GM12864 (cell line): Measurements from ENCODE around the gene PEF1.

Experiments used
- DNase-seq: peaks from one replicate; pipeline ENCODE4 v3.0.0-alpha.2; 2011; ENCODE audit warnings: low read depth
- H3K4me3 ChIP-seq: 2 replicates; pipeline ENCODE4 v1.5.1; 2011; ENCODE audit warnings: mild to moderate bottlenecking, low read depth, low read length, control low read depth
- TF ChIP-seq, protein P1 (sequence below): IDR thresholded peaks from 2 replicates; pipeline ENCODE4 v1.5.1; 2011; ENCODE audit warnings: low read depth, mild to moderate bottlenecking, moderate library complexity, low read length, control low read depth, inconsistent platforms; ENCODE audit errors: missing control alignments

The PEF1 gene

DNA sequence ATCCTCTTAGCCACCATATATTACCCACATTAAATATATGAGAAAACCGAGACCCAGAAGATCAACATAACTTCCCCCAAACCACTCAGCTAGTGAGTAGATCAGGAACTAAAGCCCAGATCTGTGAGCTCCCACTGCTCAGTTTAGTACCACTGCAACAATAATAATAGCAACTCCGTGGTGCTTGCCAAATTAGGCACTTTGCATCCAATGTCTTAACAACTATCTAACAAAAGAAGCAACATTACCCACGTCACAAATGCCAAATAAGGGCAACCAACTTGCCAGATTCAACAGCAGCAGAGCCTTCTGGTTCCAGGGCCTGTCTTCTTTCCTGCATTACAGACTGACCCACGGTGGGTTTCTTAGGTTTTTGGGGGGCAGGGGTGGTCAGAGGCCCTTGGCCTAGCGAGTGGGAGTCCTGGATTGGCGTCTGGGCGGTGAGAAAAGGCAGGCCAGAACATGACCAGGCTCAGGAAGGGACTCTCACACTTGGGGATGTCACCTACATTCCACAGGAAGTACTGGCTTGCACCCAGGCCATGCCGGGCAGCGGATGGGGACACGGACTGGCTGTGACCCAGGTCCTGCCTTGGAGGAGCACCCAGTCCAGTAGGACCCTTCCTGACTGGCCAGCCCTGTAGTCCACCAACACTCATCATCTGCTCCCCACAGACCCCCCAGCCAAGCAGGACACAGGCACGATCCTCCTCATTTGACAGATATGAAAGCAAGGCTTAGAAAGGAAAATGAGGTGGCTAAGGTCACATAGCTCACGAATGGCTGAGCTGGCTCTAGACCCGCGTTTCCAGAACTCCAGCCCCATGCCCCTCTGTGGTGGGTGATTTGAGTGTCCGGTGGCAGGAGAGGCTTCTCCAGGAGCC lies 22.6 kb downstream of the PEF1 start:
- no peak for DNase-seq
- TF ChIP-seq, protein P1, sequence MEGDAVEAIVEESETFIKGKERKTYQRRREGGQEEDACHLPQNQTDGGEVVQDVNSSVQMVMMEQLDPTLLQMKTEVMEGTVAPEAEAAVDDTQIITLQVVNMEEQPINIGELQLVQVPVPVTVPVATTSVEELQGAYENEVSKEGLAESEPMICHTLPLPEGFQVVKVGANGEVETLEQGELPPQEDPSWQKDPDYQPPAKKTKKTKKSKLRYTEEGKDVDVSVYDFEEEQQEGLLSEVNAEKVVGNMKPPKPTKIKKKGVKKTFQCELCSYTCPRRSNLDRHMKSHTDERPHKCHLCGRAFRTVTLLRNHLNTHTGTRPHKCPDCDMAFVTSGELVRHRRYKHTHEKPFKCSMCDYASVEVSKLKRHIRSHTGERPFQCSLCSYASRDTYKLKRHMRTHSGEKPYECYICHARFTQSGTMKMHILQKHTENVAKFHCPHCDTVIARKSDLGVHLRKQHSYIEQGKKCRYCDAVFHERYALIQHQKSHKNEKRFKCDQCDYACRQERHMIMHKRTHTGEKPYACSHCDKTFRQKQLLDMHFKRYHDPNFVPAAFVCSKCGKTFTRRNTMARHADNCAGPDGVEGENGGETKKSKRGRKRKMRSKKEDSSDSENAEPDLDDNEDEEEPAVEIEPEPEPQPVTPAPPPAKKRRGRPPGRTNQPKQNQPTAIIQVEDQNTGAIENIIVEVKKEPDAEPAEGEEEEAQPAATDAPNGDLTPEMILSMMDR: no peak
- H3K4me3 ChIP-seq: no peak overlapping the region

DNA sequence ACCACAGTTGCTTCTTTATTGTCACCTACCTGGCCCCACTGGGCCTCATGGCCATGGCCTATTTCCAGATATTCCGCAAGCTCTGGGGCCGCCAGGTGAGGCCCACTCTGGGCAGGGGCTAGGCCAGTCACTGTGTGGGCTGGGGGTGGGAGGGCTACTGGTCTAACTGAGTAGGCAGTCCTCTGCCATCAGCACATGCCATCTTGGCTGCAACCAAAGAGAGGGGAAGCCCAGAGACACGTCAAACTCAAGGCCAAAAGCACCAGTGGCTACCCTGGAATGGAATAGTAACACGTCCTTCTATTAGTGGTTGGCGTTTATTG lies 23.2 kb downstream of the PEF1 start:
- DNase-seq: no peak
- TF ChIP-seq, protein P1: no peak
- H3K4me3 ChIP-seq: no peak overlapping the region

DNA sequence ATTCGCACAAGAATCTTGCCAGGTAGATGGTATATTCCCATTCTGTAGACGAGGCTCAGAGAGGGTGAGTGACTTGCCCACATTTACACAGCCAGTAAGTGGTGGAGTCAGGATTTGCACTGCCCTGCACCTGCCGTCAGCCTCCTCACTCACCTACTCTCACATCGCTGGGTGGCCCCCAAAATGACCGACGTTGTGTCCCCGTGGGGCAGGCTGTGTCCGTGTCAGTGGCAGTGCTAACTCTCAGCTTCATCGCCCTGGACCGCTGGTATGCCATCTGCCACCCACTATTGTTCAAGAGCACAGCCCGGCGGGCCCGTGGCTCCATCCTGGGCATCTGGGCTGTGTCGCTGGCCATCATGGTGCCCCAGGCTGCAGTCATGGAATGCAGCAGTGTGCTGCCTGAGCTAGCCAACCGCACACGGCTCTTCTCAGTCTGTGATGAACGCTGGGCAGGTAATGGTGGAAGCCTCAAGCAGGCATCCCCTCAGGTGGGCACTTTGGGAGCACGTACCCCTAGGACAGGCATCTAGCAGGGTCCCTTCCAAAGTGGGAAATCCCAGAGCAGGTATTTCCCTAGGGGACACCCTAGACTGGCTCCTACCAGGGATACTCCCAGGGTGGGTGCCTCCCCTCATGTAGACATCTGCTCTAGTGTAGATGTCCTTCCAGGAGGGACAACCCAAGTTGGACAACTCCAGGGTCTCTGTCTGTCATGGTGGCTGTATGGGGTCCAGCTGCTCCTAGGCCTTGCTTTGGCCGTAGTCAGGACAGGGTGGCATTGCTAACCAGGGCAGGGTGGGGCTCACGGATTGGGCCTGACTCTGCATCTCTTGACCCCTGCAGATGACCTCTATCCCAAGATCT lies 23.8 kb downstream of the PEF1 start:
- H3K4me3 ChIP-seq: no peak overlapping the region
- no peak for DNase-seq
- TF ChIP-seq, protein P1: no peak

DNA sequence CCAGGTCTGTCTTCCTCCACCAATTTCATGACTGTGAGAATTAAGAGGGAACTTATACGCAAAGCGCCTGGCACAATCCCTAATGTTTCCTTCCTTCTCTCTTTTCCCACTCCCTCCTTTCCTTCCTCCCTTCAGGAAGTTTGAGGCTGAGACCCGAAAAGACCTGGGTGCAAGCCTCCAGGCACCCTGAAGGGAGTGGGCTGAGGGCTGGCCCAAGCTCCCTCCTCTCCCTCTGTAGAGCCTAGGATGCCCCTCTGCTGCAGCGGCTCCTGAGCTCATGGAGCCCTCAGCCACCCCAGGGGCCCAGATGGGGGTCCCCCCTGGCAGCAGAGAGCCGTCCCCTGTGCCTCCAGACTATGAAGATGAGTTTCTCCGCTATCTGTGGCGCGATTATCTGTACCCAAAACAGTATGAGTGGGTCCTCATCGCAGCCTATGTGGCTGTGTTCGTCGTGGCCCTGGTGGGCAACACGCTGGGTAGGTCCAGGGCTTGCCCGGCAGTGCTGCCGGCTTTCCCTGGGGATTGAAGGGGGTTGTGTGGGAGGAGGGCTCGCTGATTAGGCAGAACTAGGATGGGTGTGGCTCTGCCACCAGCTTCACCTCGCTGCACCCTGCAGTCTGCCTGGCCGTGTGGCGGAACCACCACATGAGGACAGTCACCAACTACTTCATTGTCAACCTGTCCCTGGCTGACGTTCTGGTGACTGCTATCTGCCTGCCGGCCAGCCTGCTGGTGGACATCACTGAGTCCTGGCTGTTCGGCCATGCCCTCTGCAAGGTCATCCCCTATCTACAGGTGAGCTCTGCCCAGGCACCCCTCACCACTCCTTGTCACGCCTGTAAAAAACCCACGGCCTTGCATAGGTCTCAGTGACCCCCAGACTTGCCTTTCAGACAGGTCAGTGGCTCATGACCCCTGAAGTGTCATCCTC lies 25.5 kb downstream of the PEF1 start:
- TF ChIP-seq, protein P1: peak; percentile 9
- H3K4me3 ChIP-seq: no peak overlapping the region
- DNase-seq: no peak

DNA sequence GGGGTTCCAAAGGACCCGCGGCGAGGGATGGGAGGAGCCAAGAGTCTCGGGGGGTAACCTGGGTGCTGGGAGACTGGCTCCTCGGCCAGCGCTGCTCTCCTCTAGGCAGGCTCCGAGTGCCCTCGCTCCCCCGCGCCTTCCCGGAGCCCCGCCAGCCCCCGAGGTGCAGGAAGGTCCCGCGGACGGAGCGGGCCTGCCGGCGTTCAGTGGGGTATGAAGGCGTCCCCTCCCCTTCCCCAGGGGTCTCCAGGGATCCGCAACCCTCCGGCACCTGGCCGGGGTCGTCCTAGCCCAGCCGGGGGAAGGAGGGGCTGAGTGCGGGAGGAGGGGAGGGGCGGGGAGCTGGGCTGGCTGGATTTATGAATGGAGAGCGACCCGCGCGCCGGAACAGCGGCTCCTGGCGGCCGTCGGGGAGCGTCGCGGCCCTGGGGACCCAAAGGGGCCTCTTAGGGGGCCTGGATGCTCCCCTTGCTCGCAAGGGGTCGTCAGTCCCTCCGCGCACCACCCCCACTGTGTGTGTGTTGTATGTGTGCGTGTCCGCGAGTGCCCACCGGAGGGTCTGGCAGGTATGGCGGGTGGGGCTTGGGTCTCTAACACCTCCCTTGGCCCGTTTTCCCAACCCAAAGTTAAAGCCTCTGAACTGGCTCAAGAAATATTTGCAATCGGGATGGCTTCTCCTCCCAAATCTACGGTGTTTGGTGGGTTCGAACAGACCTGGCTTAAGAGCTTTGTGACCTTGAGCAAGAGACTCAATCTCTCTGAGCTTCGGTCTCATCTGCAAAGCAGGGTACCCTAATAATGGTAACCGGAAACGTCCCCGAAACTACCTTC lies 26.5 kb downstream of the PEF1 start:
- TF ChIP-seq, protein P1: peak; percentile 85
- DNase-seq: no peak
- H3K4me3 ChIP-seq: no peak overlapping the region
